UCSD-AML1 (cell line): ENCODE data around the gene SEPTIN8.

Experiments
- DNase-seq: peaks from one replicate; lab custom pipeline; 2025; ENCODE audit not compliant: unreplicated experiment; lab: John Stamatoyannopoulos, UW

Gene SEPTIN8

GRCh38 chr5:132751971-132752580, 25.0 kb downstream of the SEPTIN8 start:
- no peak for DNase-seq

- no peak for DNase-seq
Measured at GRCh38 chr5:132751444-132751843, 25.6 kb downstream of the SEPTIN8 start.

- no peak for DNase-seq
Measured at GRCh38 chr5:132750471-132751230, 26.4 kb downstream of the SEPTIN8 start.

- DNase-seq: no peak
Measured at GRCh38 chr5:132749506-132749905, 27.5 kb downstream of the SEPTIN8 start.

- no peak for DNase-seq
Measured at GRCh38 chr5:132748522-132749000, 28.5 kb downstream of the SEPTIN8 start.

GRCh38 chr5:132747616-132748440, 29.2 kb downstream of the SEPTIN8 start:
- DNase-seq: no peak

GRCh38 chr5:132746954-132747615, 30.0 kb downstream of the SEPTIN8 start, which contains the start of gene CCNI2:
TSS of gene CCNI2 (plus strand) at chr5:132747426. CDS start at chr5:132747496, 70 bp downstream.
- no peak for DNase-seq

GRCh38 chr5:132746592-132746953, 30.5 kb downstream of the SEPTIN8 start:
- DNase-seq: no peak

- no peak for DNase-seq
Measured at GRCh38 chr5:132744659-132745058, 32.4 kb downstream of the SEPTIN8 start.

- DNase-seq: no peak
Measured at GRCh38 chr5:132742626-132743025, 34.4 kb downstream of the SEPTIN8 start.

GRCh38 chr5:132742158-132742557, 34.9 kb downstream of the SEPTIN8 start:
- DNase-seq: no peak

GRCh38 chr5:132739232-132739631, 37.8 kb downstream of the SEPTIN8 start:
- no peak for DNase-seq

- no peak for DNase-seq
Measured at GRCh38 chr5:132737982-132738681, 38.9 kb downstream of the SEPTIN8 start.

- DNase-seq: peak; percentile 97
Measured at GRCh38 chr5:132736853-132737833, 39.9 kb downstream of the SEPTIN8 start, which contains the start of gene KIF3A. TSS of gene KIF3A (minus strand) at chr5:132737546. CDS start at chr5:132737419, 127 bp downstream.

GRCh38 chr5:132734687-132735086, 42.4 kb downstream of the SEPTIN8 start:
- no peak for DNase-seq

GRCh38 chr5:132733499-132734148, 43.4 kb downstream of the SEPTIN8 start:
- DNase-seq: no peak

- no peak for DNase-seq
Measured at GRCh38 chr5:132729896-132730295, 47.1 kb downstream of the SEPTIN8 start.

- no peak for DNase-seq
Measured at GRCh38 chr5:132725745-132726144, 51.3 kb downstream of the SEPTIN8 start.
